Spleen (tissue), 11 donors: ENCODE measurements around the gene KIF25. TPM values are rescaled to one million over a fixed set of nuclear protein-coding genes. Genes with fewer than 3 reads are reported as not detected.

Experiments
- DNase-seq: peaks from one replicate; pipeline ENCODE4 v3.0.0-alpha.2; 2020
- H3K27ac ChIP-seq, 8 donors: fragments of 200-600 bp; sonication (generic) in 7 of 8; 1 replicate in 4 of 8; 2 replicates in 4 of 8; pipeline versions ENCODE4 v1.5.0 to v1.8.0; 2016 to 2021; ENCODE audit warnings: inconsistent platforms in 4 of 8, mild to moderate bottlenecking in 4 of 8, moderate library complexity in 1 of 8
- H3K27me3 ChIP-seq, 7 donors: fragments of 200-600 bp; sonication (generic) in 6 of 7; replicated peaks in 1 of 7; 1 replicate in 4 of 7; 2 replicates in 3 of 7; pipeline versions ENCODE4 v1.5.0 to v1.8.0; 2016 to 2021; ENCODE audit warnings: inconsistent platforms in 3 of 7, mild to moderate bottlenecking in 1 of 7
- H3K36me3 ChIP-seq, 6 donors: fragments of 200-600 bp; sonication (generic) in 5 of 6; 1 replicate in 4 of 6; 2 replicates in 2 of 6; pipeline versions ENCODE4 v1.5.0 to v1.8.0; 2016 to 2021; ENCODE audit warnings: inconsistent platforms in 2 of 6
- H3K4me1 ChIP-seq, 6 donors: fragments of 200-600 bp; sonication (generic) in 5 of 6; 1 replicate in 3 of 6; 2 replicates in 3 of 6; pipeline versions ENCODE4 v1.5.0 to v1.8.0; 2016 to 2021; ENCODE audit warnings: inconsistent platforms in 3 of 6
- H3K4me3 ChIP-seq, 8 donors: fragments of 200-600 bp; sonication (generic) in 7 of 8; 1 replicate in 4 of 8; 2 replicates in 4 of 8; pipeline versions ENCODE4 v1.5.0 to v1.8.0; 2016 to 2021; ENCODE audit warnings: inconsistent platforms in 4 of 8, mild to moderate bottlenecking in 4 of 8, moderate library complexity in 2 of 8
- H3K9me3 ChIP-seq, 8 donors: fragments of 200-600 bp; sonication (generic) in 7 of 8; 1 replicate in 4 of 8; 2 replicates in 4 of 8; pipeline versions ENCODE4 v1.5.0 to v1.8.0; 2016 to 2021; ENCODE audit warnings: inconsistent platforms in 4 of 8
- CTCF ChIP-seq, 11 experiments: fragments of 200-600 bp in 7 of 11; fragments of 450-650 bp in 4 of 11; sonication (generic) in 4 of 11; IDR thresholded peaks in 8 of 11; conservative IDR thresholded peaks in 3 of 11; 1 replicate in 7 of 11; 2 replicates in 4 of 11; pipeline versions ENCODE4 v1.4.0 to v1.8.0; 2016 to 2021; ENCODE audit warnings: antibody characterized with exemption in 11 of 11, inconsistent platforms in 4 of 11, mild to moderate bottlenecking in 1 of 11
- POLR2A ChIP-seq, 3 donors: fragments of 450-650 bp; IDR thresholded peaks; one replicate each; pipeline ENCODE4 v1.5.1; 2017; ENCODE audit warnings: antibody characterized with exemption in 3 of 3, mild to moderate bottlenecking in 1 of 3
- POLR2AphosphoS5 ChIP-seq, 3 donors: sonication (generic); formaldehyde crosslinking; IDR thresholded peaks; one replicate each; pipeline ENCODE4 v1.5.1; 2017; ENCODE audit warnings: antibody characterized with exemption in 3 of 3
- WGBS, 5 donors: extraction: QIAGEN DNeasy Blood & Tissue Kit in 3 of 5; methylation state at CpG; one replicate each; pipeline versions ENCODE4 v1.1.5 to v1.1.7; 2013 to 2018; 5-methylcytosine and 5-hydroxymethylcytosine counted together
- intact Hi-C: fragments of 100-400 bp; cut with DNase I; formaldehyde crosslinking; loops from one replicate; pipeline ENCODE4 v1.15.0; 2023; ENCODE audit warnings: low total_unique reads
- polyA plus RNA-seq, 3 donors: library from polyadenylated mRNA; stranded (reverse); fragments of 200-250 nt; gene quantifications; one replicate each; pipeline ENCODE4 v1.2.1, GENCODE V29; 2013
- total RNA-seq, 7 donors: library from RNA; depleted of rRNA in 3 of 7; stranded (reverse); fragments of >200 nt in 3 of 7; fragmentation: NEBNext Ultra II Directional in 4 of 7; extraction: Animal tissue kit (Norgen Biotek cat#: 25700) in 4 of 7; gene quantifications; one replicate each; pipeline versions ENCODE4 v1.1.0 to v1.2.1, GENCODE V29; 2016 to 2021
- donor health status: healthy with polysubstance abuse.
- donor health status: DM: no; HTN: no; CAD: no; lungs with moderate emphysema.
- donor health status: DM: no; HTN: no; CAD: no.
- donor health status: Bipolar disorder and iron deficiency.
- donor health status: healthy.
- donor health status: DM: no; HTN: no; CAD: no.
- donor health status: DM: yes; HTN: yes; CAD: no.

Gene KIF25
- total and polyA plus RNA-seq, 10 donors: 0.32 to 1.7 (median 0.49) TPM; not detected in 3

- peak; percentile 73 for DNase-seq
- Histone ChIP-seq H3K9me3 (peaks cover 0 to 12% (median 9%) of the 10 kb centered on the region in 8 donors), H3K4me1 (peaks cover 0 to 10% (median 2%) of the 10 kb centered on the region in 6 donors), H3K27me3 (no peaks in the 10 kb centered on the region), H3K4me3 (no peak overlapping the region), H3K36me3 (no peaks in the 10 kb centered on the region), H3K27ac (no peak overlapping the region)
- 85 to 93% (median 88%) methylated on average over 13 to 28 of the region's 28 CpGs for WGBS, 5 donors
- intact Hi-C loops: no loop called here
- TF ChIP-seq POLR2A (IDR thresholded peaks at IDR 0.05): no peak
Observed at GRCh38 chr6:168091381-168092264, 94.2 kb downstream of the KIF25 start.

GRCh38 chr6:168092541-168092940, 95.1 kb downstream of the KIF25 start:
- H3K4me1 ChIP-seq: peaks cover 0 to 10% (median 2%) of the 10 kb centered on the region in 6 donors
- peaks cover 0 to 12% (median 9%) of the 10 kb centered on the region in 8 donors for H3K9me3 ChIP-seq
- no peak overlapping the region for H3K4me3 ChIP-seq
- TF ChIP-seq POLR2A (IDR thresholded peaks at IDR 0.05) (no peak), CTCF (IDR thresholded peaks at IDR 0.05 in 8 of 11, conservative IDR thresholded peaks at IDR 0.05 in 3 of 11) (no peak), POLR2AphosphoS5 (IDR thresholded peaks at IDR 0.05) (no peak)
- 69 to 85% (median 76%) methylated on average over 8 of the region's 8 CpGs for WGBS, 5 donors
- H3K27ac ChIP-seq: peak overlapping the region in 2 of 8 donors; percentile 39 to 41
- peaks cover 0 to 4% (median 0%) of the 10 kb centered on the region in 7 donors for H3K27me3 ChIP-seq
- H3K36me3 ChIP-seq: no peaks in the 10 kb centered on the region
- intact Hi-C loops: no loop called here
- DNase-seq: peak; percentile 49

GRCh38 chr6:168093071-168093505, 95.6 kb downstream of the KIF25 start:
- Histone ChIP-seq H3K27me3 (peaks cover 0 to 8% (median 0%) of the 10 kb centered on the region in 7 donors), H3K9me3 (peaks cover 0 to 12% (median 9%) of the 10 kb centered on the region in 8 donors), H3K36me3 (no peaks in the 10 kb centered on the region), H3K4me3 (no peak overlapping the region), H3K4me1 (peaks cover 0 to 6% (median 2%) of the 10 kb centered on the region in 6 donors), H3K27ac (peak overlapping the region in 1 of 8 donors; percentile 37)
- TF ChIP-seq POLR2A (IDR thresholded peaks at IDR 0.05): no peak
- peak in 1 of 3 donors; percentile 13 for TF ChIP-seq POLR2AphosphoS5 (IDR thresholded peaks at IDR 0.05)
- intact Hi-C loops: no loop called here
- WGBS, 5 donors: 57 to 91% (median 75%) methylated on average over 7 to 12 of the region's 12 CpGs
- DNase-seq: peak; percentile 76

- Histone ChIP-seq H3K4me3 (no peak overlapping the region), H3K27ac (peak overlapping the region in 1 of 8 donors; percentile 37), H3K36me3 (no peaks in the 10 kb centered on the region), H3K4me1 (peaks cover 0 to 7% (median 2%) of the 10 kb centered on the region in 6 donors), H3K9me3 (peaks cover 0 to 12% (median 9%) of the 10 kb centered on the region in 8 donors), H3K27me3 (peaks cover 0 to 13% (median 0%) of the 10 kb centered on the region in 7 donors)
- DNase-seq: peak; percentile 62
- no peak for TF ChIP-seq CTCF (IDR thresholded peaks at IDR 0.05 in 8 of 11, conservative IDR thresholded peaks at IDR 0.05 in 3 of 11)
- no peak for TF ChIP-seq POLR2AphosphoS5 (IDR thresholded peaks at IDR 0.05)
- no peak for TF ChIP-seq POLR2A (IDR thresholded peaks at IDR 0.05)
- WGBS, 5 donors: 75 to 92% (median 87%) methylated on average over 11 of the region's 11 CpGs
- intact Hi-C loops: no loop called here
Observed at GRCh38 chr6:168093634-168094033, 96.2 kb downstream of the KIF25 start.

Other genes with a start within 250 kb of the KIF25 start
- 100 to 1,000 TPM in 5 of 7 donors, 10 to 100 TPM in 2; 71.3 to 148 (median 133) TPM for gene AFDN, start 170.8 kb upstream of the KIF25 start, total RNA-seq
- 10 to 100 TPM in 2 of 3 donors, 1 to 10 TPM in 1; 7.4 to 24.1 (median 12.1) TPM for gene AFDN, start 170.8 kb upstream of the KIF25 start, polyA plus RNA-seq
- 1 to 10 TPM in 6 of 7 donors, under 1 TPM in 1; 0.59 to 9.5 (median 1.5) TPM for gene FRMD1, start 81.5 kb downstream of the KIF25 start, total RNA-seq
- gene FRMD1, start 81.5 kb downstream of the KIF25 start, polyA plus RNA-seq: 1 to 10 TPM in 1 of 3 donors, under 1 TPM in 2; 0.14 to 3.1 (median 0.33) TPM